Activated naive CD4-positive, alpha-beta T cell treated with anti-CD3 and anti-CD28 coated beads for 36 hours (primary cell): ENCODE data around the gene KCTD21. TPM values are rescaled to one million over a fixed set of nuclear protein-coding genes. Genes with fewer than 3 reads are reported as not detected.

Experiments
- CTCF ChIA-PET: fragments of 350-600 bp; sonication (Branson Sonifier 250); formaldehyde crosslinking; loops from one replicate; lab custom pipeline; 2021; ENCODE audit warnings: antibody characterized with exemption; lab: Charles Lee
- DNase-seq: peaks from one replicate; pipeline ENCODE4 v3.0.0-alpha.2; 2020
- H3K27ac Mint-ChIP-seq: one replicate; pipeline ENCODE4 v1.8.0; 2021; ENCODE audit warnings: mild to moderate bottlenecking, mixed read lengths
- H3K27me3 Mint-ChIP-seq: one replicate; pipeline ENCODE4 v1.8.0; 2021; ENCODE audit warnings: low read depth, mixed read lengths
- H3K36me3 Mint-ChIP-seq: one replicate; pipeline ENCODE4 v1.8.0; 2021; ENCODE audit warnings: low read depth, mixed read lengths
- H3K4me1 Mint-ChIP-seq: one replicate; pipeline ENCODE4 v1.8.0; 2021; ENCODE audit warnings: low read depth, mixed read lengths
- H3K4me3 Mint-ChIP-seq: one replicate; pipeline ENCODE4 v1.8.0; 2021; ENCODE audit warnings: mild to moderate bottlenecking, moderate library complexity, mixed read lengths
- H3K9me3 Mint-ChIP-seq: one replicate; pipeline ENCODE4 v1.8.0; 2021; ENCODE audit warnings: mixed read lengths
- intact Hi-C: fragments of 100-400 bp; cut with micrococcal nuclease; formaldehyde crosslinking; loops from one replicate; pipeline ENCODE4 v1.15.1; 2023
- total RNA-seq, 2 experiments: library from RNA; stranded (reverse); gene quantifications; one replicate each; pipeline ENCODE4 v1.2.3, GENCODE V29; 2021

KCTD21 gene
- total RNA-seq, 2 experiments from 2014 or later: 8.6 to 10.1 TPM

DNA sequence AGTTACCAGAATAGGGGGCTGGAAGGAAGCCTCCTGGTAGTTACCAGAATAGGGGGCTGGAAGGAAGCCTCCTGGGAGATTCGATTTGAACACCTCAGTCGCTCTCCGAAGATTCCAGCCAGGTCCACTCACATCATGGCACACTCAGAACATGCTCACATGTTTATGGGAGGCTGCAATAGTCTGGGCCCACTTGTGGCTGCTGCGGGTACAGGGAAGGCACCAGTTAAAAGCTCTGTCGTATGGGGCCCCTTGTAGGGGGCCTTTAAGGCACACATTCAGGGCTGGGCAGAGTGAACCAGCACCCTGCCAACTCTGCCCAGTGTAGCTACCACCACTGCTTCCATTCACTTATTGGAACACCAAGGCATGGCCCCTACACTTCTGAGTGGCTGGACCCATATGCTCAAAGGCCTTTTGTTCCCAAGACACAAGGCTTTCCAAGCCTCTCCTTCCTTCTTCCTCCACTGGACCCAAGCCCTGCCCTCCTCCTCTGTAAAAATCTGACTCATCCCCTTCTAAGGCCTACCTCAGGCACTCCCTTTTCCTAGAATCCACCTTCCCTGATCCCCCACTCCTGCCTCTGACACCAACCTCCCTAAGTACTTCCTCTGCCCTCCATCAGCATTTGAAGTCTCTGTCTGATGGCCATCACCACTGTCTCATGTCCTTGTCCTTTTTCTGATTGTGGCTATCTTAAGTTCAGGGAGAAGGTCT, 28.3 kb upstream of the KCTD21 start:
- H3K9me3 Mint-ChIP-seq: no peaks in the 10 kb centered on the region
- DNase-seq: no peak
- CTCF ChIA-PET: interaction anchor here (0.8 kb wide), 1 partner anchor 14 kb away, joined by 4 read pairs; no protein-coding TSS in a partner anchor
- no peaks in the 10 kb centered on the region for H3K27me3 Mint-ChIP-seq
- intact Hi-C loops: no loop called here
- peaks cover 11% of the 10 kb centered on the region for H3K36me3 Mint-ChIP-seq
- no peak overlapping the region for H3K27ac Mint-ChIP-seq
- peaks cover 16% of the 10 kb centered on the region for H3K4me1 Mint-ChIP-seq
- no peak overlapping the region for H3K4me3 Mint-ChIP-seq

DNA sequence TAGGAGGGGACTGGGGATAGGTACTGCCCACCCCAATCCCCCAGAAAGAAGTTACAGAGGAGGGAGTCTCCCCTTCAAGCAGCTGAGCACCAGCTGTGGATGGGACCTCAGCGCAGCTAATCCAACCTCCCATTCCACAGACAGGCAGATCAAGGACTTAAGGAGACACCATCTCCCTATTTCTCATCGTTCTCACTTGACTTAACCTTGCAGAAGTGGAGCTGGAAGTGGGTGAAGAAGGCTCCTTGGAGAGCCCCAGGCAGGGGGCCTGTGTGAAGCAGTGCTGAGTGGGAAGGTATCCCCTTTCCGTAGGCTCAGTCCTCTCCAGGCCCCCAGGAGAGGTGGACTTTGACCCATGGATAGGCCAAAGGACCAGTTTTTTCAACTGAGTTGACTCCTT, 27.6 kb upstream of the KCTD21 start:
- Mint-ChIP-seq H3K27ac (no peak overlapping the region), H3K27me3 (no peaks in the 10 kb centered on the region), H3K36me3 (peaks cover 18% of the 10 kb centered on the region), H3K4me3 (no peak overlapping the region), H3K9me3 (no peaks in the 10 kb centered on the region), H3K4me1 (peaks cover 15% of the 10 kb centered on the region)
- CTCF ChIA-PET: interaction anchor here (0.8 kb wide), 1 partner anchor 13 kb away, joined by 4 read pairs; no protein-coding TSS in a partner anchor
- DNase-seq: no peak
- intact Hi-C loops: no loop called here

DNA sequence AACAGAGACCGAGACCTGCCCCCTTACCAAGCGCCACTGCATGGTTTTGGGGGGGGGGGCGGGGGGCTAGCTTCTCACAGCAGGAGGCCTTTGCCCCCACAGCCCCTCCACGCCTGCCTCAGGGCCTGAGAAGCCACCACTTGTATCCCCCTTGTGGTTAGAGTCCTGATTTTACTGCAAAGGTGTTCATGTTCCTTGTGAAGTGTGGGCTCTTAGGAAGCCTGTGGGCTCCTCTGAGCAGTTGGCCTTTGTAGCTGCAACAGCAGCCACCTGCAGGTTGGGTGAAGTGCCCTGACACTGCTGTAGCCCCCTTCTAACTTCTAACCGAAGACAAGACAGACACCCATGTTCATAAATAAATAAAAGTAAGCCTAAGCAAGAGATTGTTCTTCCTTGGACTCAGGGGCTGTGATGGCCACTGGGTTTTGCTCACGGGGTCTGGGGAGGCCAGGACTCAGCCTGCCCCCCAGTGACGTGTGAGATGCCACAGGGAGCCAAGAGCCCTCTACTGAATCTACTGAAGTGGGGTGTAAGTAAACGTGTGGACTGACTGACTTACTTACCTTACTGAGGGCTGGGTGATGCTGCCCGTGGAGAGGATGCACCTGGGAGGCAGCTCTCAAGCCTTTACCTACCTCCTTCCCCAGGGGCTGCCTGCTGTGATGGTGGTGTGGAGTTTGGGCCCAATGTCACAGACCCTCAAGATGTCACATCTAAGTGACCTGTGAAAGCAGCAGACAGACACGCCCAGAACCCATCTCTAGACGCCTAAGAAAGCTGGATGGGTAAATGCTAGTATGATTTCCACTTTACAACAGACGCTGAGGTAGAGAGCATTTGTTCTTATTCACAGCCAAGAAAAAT, 26.1 kb upstream of the KCTD21 start:
- no peaks in the 10 kb centered on the region for H3K27me3 Mint-ChIP-seq
- no peaks in the 10 kb centered on the region for H3K9me3 Mint-ChIP-seq
- peaks cover 27% of the 10 kb centered on the region for H3K36me3 Mint-ChIP-seq
- intact Hi-C loops: no loop called here
- DNase-seq: no peak
- no peak overlapping the region for H3K27ac Mint-ChIP-seq
- peaks cover 5% of the 10 kb centered on the region for H3K4me1 Mint-ChIP-seq
- H3K4me3 Mint-ChIP-seq: no peak overlapping the region
- CTCF ChIA-PET: interaction anchor here (0.6 kb wide), 1 partner anchor 218 kb away, joined by 3 read pairs; no protein-coding TSS in a partner anchor

DNA sequence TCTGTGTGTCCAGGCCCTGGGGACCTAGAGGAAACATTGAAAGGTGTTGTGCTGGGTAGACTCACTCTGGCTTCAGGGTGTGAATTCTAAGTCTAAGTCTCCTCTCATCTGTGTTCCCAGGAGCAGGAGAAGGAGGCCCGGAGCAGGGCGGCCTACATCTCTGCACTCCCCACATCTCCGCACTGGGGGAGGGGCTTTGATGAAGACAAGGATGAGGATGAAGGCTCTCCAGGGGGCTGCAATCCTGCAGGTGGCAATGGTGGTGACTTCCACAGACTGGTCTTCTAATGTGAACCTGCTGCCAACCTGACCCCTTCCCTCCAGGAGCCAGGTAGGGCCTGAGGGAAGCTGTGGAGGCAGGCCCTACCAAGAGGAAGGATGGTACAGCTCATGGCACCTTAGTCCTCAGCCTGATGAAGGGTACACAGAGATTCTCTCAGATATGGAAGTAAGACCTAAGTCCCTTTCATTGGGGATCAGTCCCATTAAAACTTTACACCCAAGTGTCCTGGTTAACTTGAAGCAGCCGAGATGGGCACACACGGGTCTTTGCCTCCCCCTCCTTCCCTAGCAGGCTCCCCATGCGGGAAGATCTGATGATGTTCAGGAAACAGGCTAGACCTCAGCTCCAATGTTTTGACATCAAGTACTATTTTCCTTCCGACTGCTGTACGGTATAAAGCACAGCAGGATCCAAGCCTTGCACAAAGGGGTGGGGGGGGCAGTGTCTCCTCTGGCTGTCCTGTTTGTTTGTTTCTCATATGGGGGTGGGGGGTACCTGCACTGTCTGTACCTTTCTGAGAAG, 25.3 kb upstream of the KCTD21 start:
- H3K9me3 Mint-ChIP-seq: no peaks in the 10 kb centered on the region
- no peak overlapping the region for H3K4me3 Mint-ChIP-seq
- CTCF ChIA-PET: no interaction called here
- intact Hi-C loops: no loop called here
- H3K27me3 Mint-ChIP-seq: no peaks in the 10 kb centered on the region
- DNase-seq: no peak
- peaks cover 5% of the 10 kb centered on the region for H3K4me1 Mint-ChIP-seq
- peaks cover 34% of the 10 kb centered on the region for H3K36me3 Mint-ChIP-seq
- no peak overlapping the region for H3K27ac Mint-ChIP-seq

DNA sequence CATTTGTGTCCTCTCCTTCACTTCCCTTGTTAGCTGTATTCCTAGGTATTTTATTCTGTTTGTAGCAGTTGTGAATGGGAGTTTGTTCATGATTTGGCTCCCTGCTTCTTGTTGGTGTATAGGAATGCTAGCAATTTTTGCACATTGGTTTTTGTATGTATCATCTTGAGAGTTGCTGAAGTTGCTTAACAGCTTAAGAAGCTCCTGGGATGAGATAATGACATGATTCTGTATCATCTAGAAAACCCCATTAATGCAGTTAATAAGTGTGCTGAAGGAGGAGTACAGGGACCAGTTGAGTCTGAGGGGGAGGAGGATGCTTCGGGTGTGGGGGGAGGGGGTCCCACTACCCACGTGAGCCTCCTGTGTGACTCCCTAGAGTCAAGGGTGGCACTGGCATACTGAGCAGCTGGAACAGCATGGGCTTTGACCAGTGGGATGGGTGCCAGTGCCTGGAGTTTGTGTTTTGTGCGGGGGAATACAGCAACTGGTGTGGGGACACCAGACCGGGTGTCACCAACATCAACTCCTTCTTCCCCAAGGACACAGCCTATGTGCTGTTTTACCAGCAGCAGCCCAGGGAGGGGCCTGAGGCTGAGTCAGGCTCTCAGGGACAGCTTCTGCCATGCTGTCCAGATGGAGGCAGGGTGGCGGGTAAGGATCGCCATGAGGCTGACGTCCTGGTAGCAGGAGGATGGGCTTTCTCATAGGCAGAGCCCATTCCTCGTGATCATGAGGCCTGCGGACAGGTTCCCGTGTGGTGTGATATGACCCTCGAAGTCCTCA, 24.4 kb upstream of the KCTD21 start:
- Mint-ChIP-seq H3K27ac (no peak overlapping the region), H3K36me3 (peaks cover 37% of the 10 kb centered on the region), H3K27me3 (no peaks in the 10 kb centered on the region), H3K9me3 (no peaks in the 10 kb centered on the region), H3K4me3 (no peak overlapping the region), H3K4me1 (peaks cover 5% of the 10 kb centered on the region)
- DNase-seq: peak; percentile 2
- intact Hi-C loops: no loop called here
- CTCF ChIA-PET: no interaction called here

DNA sequence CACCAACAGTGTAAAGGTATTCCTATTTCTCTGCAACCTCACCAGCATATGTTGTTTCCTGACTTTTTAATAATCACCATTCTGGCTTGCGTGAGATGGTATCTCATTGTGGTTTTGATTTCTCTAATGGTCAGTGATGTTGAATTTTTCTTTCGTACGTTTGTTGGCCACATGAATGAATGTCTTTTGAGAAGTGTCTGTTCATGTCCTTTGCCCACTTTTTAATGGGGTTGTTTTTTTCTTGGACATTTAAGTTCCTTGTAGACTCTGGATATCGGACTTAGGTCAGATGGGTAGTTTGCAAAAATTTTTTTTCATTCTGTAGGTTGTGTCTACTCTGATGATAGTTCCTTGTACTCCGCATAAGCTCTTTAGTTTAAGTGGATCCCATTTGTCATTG, 23.1 kb upstream of the KCTD21 start:
- no peak for DNase-seq
- peaks cover 5% of the 10 kb centered on the region for H3K4me1 Mint-ChIP-seq
- no peaks in the 10 kb centered on the region for H3K9me3 Mint-ChIP-seq
- intact Hi-C loops: no loop called here
- peaks cover 35% of the 10 kb centered on the region for H3K36me3 Mint-ChIP-seq
- H3K27ac Mint-ChIP-seq: no peak overlapping the region
- CTCF ChIA-PET: no interaction called here
- no peaks in the 10 kb centered on the region for H3K27me3 Mint-ChIP-seq
- no peak overlapping the region for H3K4me3 Mint-ChIP-seq

DNA sequence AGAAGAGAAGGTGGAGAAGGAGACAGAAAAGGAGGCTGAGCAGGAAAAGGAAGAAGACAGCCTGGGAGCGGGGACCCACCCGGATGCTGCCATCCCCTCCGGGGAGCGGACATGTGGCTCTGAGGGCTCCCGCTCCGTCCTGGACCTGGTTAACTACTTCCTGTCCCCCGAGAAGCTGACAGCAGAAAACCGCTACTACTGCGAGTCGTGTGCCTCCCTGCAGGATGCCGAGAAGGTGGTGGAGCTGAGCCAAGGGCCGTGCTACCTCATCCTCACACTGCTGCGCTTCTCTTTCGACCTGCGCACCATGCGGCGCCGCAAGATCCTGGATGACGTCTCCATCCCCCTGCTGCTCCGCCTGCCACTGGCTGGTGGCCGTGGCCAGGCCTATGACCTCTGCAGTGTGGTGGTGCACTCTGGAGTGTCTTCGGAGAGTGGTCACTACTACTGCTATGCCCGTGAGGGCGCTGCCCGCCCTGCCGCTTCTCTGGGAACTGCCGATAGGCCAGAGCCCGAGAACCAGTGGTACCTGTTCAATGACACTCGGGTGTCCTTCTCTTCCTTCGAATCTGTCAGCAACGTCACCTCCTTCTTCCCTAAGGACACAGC, 21.7 kb upstream of the KCTD21 start:
- no peak for DNase-seq
- H3K9me3 Mint-ChIP-seq: no peaks in the 10 kb centered on the region
- intact Hi-C loops: no loop called here
- CTCF ChIA-PET: no interaction called here
- H3K4me1 Mint-ChIP-seq: peaks cover 11% of the 10 kb centered on the region
- H3K27ac Mint-ChIP-seq: no peak overlapping the region
- H3K27me3 Mint-ChIP-seq: no peaks in the 10 kb centered on the region
- H3K36me3 Mint-ChIP-seq: peaks cover 34% of the 10 kb centered on the region
- H3K4me3 Mint-ChIP-seq: no peak overlapping the region

DNA sequence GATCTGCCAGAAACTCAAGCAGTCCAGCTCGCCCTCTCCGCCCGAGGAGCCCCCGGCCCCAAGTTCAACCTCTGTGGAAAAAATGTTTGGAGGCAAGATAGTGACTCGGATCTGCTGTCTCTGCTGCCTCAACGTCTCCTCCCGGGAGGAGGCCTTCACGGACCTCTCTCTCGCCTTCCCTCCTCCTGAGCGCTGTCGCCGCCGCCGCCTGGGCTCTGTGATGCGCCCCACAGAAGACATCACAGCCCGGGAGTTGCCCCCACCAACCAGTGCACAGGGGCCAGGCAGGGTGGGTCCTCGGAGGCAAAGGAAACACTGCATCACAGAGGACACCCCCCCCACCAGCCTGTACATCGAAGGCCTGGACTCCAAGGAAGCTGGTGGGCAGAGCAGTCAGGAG, 21.1 kb upstream of the KCTD21 start:
- intact Hi-C loops: no loop called here
- no peak overlapping the region for H3K4me3 Mint-ChIP-seq
- H3K27ac Mint-ChIP-seq: no peak overlapping the region
- H3K36me3 Mint-ChIP-seq: peaks cover 36% of the 10 kb centered on the region
- no peaks in the 10 kb centered on the region for H3K27me3 Mint-ChIP-seq
- CTCF ChIA-PET: no interaction called here
- H3K9me3 Mint-ChIP-seq: no peaks in the 10 kb centered on the region
- no peak for DNase-seq
- peaks cover 17% of the 10 kb centered on the region for H3K4me1 Mint-ChIP-seq

DNA sequence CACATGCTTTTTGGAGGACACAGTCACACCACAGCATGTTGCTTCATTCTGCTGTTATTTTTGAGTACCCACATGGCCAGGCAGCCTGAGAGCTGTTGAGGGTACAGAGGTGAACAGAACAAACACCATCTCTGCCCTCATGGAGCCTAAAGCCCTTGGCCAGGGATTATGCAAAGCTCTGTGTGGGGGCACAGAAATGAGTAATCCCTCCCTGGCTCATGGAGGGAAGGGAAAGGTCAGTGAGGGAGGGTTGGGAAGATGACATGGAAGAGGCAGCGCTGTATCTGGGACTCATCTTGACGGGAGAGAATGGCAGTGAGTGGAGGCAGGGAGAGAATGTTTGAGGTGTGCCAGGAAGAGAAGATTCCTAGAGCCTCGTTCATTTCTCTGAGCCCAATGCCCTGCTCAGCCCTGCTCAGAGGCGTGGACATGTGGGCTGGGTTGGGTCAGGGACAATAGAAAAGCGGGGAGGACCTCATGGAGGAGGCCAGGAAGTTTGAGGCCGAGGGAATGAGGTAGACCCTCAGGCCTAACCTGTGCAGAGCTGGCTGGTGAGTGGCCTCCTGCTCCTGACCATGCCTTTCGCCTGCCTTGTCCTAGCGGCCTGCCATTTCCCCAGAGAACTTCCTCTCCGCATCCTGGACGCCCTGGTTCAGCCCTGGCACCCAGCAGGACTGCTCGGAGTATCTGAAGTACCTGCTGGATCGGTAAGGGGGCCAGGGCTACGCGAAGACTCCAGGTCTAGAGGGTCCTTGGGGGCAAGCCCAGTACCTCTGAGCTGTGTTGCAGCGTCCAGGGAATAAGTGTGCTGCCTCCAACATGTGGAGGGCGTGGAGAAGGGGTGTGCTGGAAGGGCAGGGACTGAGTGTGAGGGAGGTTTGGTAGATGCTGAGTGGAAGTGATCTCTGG, 20.1 kb upstream of the KCTD21 start:
- peaks cover 35% of the 10 kb centered on the region for H3K36me3 Mint-ChIP-seq
- intact Hi-C loops: no loop called here
- no peak overlapping the region for H3K27ac Mint-ChIP-seq
- CTCF ChIA-PET: no interaction called here
- no peak overlapping the region for H3K4me3 Mint-ChIP-seq
- H3K27me3 Mint-ChIP-seq: no peaks in the 10 kb centered on the region
- no peak for DNase-seq
- no peaks in the 10 kb centered on the region for H3K9me3 Mint-ChIP-seq
- H3K4me1 Mint-ChIP-seq: peaks cover 19% of the 10 kb centered on the region

DNA sequence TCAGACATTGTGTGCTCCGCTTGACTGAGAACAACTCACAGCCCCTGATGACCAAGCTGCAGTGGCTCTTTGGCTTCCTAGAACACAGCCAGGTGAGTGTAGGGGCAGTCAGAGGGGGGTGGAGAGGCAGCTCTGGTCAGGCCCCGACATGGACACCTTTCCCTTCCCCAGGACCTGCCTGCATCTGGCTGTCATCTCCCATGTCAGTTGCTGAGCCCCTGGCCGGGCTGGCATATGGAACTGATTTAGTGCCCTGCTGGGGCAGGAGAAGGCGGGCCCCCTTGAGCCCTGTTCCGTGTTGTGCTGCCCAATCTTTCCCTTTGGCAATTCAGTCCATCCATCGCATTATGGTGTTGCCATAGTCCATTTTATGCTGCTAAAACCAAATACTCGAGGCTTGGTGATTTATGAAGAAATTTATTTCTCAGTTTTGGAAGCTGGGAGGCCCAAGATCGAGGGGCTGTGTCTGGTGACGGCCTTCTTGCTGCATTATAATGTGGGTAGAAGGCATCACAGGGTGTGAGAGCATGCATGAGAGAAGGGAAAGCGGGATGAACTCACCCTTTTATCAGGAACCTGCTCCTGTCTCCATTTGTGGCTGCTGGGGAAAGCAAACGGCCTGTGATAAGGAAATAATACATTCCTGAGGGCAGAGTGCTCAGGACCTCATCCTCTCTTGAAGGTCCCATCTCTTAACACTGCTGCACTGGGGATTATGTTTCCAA, 19.3 kb upstream of the KCTD21 start:
- Mint-ChIP-seq H3K4me1 (peaks cover 25% of the 10 kb centered on the region), H3K4me3 (no peak overlapping the region), H3K9me3 (no peaks in the 10 kb centered on the region), H3K27ac (no peak overlapping the region), H3K27me3 (no peaks in the 10 kb centered on the region), H3K36me3 (peaks cover 40% of the 10 kb centered on the region)
- CTCF ChIA-PET: no interaction called here
- intact Hi-C loops: no loop called here
- DNase-seq: no peak
